OCI-M1 (cell line): ENCODE measurements around the gene BPIFB3.

Experiments
- DNase-seq: peaks from one replicate; lab custom pipeline; 2025; lab: John Stamatoyannopoulos, UW

BPIFB3 gene

DNA sequence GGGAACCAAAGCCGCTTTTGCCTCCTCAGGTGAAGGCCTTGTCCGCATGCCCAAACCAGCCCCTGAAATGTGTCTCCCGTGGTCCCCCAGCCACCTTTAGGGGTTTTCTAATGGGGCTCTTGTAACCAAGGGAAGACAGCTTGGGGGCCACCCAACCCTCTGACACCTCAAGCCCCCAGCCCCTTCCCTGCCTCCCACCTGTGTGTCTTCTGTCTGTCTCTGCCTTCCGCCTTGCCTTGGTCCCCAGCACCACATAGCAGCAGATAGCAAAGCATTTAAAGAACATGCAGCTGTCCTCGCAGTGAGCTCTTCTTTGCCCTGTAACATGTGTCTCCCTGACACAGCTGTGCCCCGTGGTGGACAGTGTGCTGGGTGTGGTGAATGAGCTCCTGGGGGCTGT lies 9.6 kb downstream of the BPIFB3 start:
- DNase-seq = no peak

DNA sequence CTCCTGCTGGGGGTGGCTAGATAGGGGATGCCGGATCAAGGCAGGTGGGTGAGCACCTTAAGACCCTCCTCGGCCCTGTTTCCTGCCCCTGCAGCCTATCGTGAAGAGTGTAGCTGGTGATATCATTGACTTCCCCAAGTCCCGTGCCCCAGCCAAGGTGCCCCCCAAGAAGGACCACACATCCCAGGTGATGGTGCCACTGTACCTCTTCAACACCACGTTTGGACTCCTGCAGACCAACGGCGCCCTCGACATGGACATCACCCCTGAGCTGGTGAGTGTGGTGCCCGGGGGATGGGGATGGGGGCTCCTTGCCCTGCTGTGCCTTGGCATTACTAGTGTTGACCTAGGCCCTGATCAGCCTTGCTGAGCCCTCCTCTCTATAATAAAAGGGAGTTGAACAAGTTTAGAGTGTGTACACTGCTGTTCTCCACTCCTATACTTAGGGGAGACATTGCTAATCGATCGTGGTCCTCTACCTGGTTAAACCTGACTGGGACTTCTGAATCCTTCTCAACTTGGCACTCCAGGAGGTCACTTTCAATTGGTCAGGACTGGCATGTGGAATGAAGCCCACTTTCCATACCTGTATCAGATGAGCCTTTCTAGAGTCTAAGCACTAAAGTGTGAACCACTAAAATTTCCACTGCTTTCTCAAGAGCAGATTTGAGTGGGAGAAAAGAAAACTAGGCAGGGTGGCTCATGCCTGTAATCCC lies 11.0 kb downstream of the BPIFB3 start:
- no peak for DNase-seq

DNA sequence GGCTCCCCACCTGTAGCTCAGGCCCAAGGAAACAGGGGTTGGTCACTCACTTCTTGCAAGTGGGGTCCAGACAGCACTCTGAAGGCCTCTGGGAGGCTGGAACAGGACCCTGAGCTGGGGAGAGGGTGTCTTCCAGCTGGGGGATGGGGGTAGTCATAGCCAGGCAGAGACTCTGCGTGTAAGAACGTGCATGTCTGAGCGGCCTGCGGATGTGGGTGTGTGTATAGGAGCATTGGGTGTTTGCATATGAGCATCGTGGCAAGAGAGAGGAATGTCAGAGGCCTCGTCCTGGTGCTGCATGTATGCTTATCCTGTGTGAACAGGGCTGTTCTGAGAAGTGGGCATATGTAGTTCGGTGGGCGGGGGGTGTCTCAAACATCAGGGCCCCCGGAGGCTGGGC lies 12.1 kb downstream of the BPIFB3 start:
- no peak for DNase-seq

GRCh38 chr20:33067806-33068205 lies 14.1 kb downstream of the BPIFB3 start:
- no peak for DNase-seq

- DNase-seq = no peak
Measured at GRCh38 chr20:33068251-33068939, 14.7 kb downstream of the BPIFB3 start.

DNA sequence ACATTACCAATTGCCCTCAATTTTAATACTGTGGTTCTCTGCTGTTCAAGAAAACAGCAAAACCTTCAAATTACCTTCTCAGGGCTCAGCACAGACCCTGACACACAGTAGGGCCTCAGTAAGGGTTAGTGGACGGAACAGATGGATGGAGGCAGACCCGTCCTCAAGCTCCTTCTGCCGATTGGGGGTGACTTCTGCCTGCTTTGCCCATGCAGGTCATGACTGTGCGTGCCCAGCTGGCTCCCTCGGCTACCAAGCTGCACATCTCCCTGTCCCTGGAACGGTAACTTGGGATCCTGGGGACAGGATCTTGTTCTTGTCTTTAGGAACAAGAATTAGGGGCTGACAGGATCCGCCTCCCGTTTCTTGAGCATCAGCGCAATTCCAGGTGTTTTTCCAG lies 16.0 kb downstream of the BPIFB3 start:
- DNase-seq = no peak

DNA sequence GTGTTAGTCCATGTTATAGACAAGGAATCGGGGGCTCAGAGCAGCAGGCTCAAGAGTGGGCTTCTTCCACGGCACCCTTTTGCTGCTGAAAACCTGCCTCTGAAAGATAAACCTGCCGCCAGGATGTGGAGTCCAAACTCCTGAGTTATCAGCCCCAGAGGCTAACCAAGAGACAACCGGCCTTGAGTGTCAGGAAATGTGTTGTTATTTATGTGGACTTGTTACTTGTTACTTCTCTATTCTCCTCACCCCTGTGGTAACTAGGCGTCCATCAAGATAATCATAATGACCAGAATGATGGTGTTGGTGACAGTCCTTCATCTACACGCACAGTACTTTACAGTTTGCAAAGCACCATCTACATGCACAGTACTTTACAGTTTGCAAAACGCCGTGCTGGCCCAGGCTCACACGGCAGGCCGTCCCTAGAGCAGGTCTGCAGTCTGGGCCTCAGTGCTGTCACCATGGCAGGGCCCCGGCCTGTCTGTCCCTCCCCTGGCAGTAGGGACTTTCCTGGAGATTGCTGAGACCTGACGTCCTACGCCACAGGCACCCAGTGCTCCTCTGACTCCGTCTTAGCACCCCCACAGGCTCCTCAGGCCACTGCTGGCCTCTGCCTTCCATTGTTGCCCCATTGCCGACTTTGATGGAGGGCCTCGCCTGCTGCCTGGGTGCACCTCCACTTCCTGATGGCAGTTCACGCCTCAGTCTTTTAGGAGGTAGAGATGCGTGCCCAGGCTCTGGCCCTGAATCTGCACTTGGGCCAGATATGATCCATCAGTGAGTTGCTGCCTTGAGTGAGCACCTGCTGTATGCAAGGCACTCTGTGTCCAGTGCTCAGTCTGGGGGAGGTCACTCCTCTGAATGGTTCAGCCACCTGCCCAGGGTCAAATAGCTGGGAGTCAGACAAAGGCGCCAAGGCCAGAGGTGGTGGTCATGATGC lies 16.7 kb downstream of the BPIFB3 start:
- peak; percentile 13 for DNase-seq

DNA sequence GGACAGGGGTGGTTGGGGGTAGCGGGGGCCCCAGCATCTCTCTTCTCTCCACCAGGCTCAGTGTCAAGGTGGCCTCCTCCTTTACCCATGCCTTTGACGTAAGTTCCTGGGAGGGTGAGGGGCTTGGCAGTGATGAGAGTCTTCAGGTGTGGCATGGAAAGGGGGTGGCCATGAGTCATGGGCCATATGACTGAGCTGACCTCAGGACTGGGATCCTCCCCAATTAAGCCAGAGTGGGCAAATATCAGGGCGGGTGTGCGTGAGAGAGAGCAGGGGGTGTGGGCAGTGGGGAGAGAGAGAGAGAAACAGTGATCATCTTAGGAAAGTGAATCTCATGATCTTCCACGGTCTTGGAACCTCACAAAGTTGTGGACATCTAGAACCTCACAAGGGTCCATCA lies 17.5 kb downstream of the BPIFB3 start:
- no peak for DNase-seq

GRCh38 chr20:33072362-33072761 lies 18.7 kb downstream of the BPIFB3 start:
- DNase-seq = no peak

GRCh38 chr20:33072813-33073212 lies 19.1 kb downstream of the BPIFB3 start:
- no peak for DNase-seq

- no peak for DNase-seq
Measured at GRCh38 chr20:33074675-33075074, 21.0 kb downstream of the BPIFB3 start.

DNA sequence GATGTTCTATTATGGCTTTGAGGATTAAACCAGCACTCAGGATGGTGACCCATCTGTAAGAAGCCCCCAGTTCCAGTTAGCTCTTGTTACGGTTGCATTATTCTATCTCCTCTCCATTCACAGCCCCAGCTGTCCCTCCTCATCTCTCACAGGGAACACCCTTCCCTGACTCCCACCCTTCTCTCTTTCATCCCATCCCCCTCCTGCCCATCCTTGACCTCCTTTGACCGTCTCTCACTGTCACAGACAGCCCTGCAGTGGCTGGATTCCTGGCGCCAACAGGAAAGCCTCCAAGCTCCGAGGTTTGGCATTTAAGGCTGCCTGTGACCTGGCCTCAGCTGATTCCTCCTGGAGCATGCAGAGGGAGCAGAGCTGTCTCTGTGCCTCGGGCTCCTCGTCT lies 21.6 kb downstream of the BPIFB3 start:
- no peak for DNase-seq

GRCh38 chr20:33076662-33077372 lies 23.1 kb downstream of the BPIFB3 start:
- DNase-seq = peak; percentile 29

DNA sequence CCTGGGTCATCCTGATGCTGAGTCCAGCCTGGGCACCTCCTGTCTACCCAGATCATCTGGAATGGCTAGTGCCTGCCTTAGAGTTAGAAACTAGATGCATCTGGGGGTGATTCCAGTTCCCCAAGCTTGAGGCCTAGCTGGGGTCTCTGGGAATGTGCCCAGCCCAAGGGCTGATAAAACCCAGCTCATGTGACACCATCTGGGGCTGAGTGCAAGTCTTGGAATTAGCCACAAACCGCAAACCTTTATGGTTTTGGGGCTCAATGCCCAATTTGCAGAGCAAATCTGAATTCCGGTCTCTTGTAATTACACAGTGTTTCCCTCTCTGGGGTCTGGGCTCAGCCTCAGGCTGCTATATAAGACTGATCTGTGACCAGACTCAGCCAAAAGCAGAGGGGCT lies 25.6 kb downstream of the BPIFB3 start, which contains the start of gene BPIFB4:
Gene BPIFB4, plus strand, starts transcription at position 385 of the 400 bp plus-strand sequence. CDS start 1,884 bp downstream, outside the sequence.
- peak; percentile 28 for DNase-seq

GRCh38 chr20:33081411-33082154 lies 27.9 kb downstream of the BPIFB3 start:
- DNase-seq = no peak

DNA sequence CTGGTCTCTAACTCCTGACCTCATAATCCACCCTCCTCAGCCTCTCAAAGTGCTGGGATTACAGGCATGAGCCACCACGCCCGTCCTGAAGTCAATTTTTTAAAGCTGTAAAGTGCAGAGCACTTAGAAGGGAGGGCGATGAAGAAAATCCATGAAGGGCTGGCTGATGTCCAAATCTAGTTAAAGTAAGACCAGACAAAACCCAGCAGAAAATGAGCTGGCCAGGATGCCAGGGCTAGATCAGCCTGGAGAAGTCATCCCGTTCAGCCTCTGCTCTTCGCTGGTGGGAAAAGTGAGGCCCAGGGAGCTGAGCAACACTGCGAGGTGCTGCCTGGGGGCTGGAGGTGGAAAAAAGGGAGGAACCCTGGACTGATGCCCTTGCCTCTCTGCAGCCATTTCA lies 28.8 kb downstream of the BPIFB3 start:
- DNase-seq = no peak

GRCh38 chr20:33083544-33084340 lies 30.0 kb downstream of the BPIFB3 start:
- DNase-seq = no peak

GRCh38 chr20:33084722-33085121 lies 31.0 kb downstream of the BPIFB3 start:
- no peak for DNase-seq

GRCh38 chr20:33086052-33086722 lies 32.5 kb downstream of the BPIFB3 start:
- no peak for DNase-seq

- no peak for DNase-seq
Measured at GRCh38 chr20:33091147-33091546, 37.4 kb downstream of the BPIFB3 start.
